IMR-90 (cell line): ENCODE measurements around the gene CD82.

Experiments used
- BHLHE40 ChIP-seq: fragments of 150-350 bp; IDR thresholded peaks from 2 replicates; pipeline ENCODE4 v1.6.1; 2016; ENCODE audit warnings: mild to moderate bottlenecking, low read depth, low read length
- CTCF ChIP-seq: conservative IDR thresholded peaks from 2 replicates; pipeline ENCODE4 v1.5.1; 2012; ENCODE audit warnings: mild to moderate bottlenecking, low read depth, low read length, improper control_type of control experiment
- MAFK ChIP-seq: IDR thresholded peaks from 2 replicates; pipeline ENCODE4 v1.6.1; 2012; ENCODE audit warnings: low read depth, low read length, improper control_type of control experiment
- NFE2L2 ChIP-seq: fragments of 150-350 bp; IDR thresholded peaks from 2 replicates; pipeline ENCODE4 v1.6.1; 2016; ENCODE audit warnings: low read depth, mild to moderate bottlenecking, low read length
- POLR2A ChIP-seq: IDR thresholded peaks from 2 replicates; pipeline ENCODE4 v1.6.1; 2012; ENCODE audit warnings: mild to moderate bottlenecking, low read depth, low read length
- RAD21 ChIP-seq: IDR thresholded peaks from 2 replicates; pipeline ENCODE4 v1.6.1; 2012; ENCODE audit warnings: low read length, improper control_type of control experiment
- RCOR1 ChIP-seq: IDR thresholded peaks from 2 replicates; pipeline ENCODE4 v1.6.1; 2012; ENCODE audit warnings: mild to moderate bottlenecking, low read length, improper control_type of control experiment; ENCODE audit not compliant: insufficient replicate concordance
- RFX5 ChIP-seq: IDR thresholded peaks from 2 replicates; pipeline ENCODE4 v1.8.0; 2012; ENCODE audit warnings: low read depth, mild to moderate bottlenecking, low read length, moderate library complexity
- SMC3 ChIP-seq: fragments of 150-350 bp; IDR thresholded peaks from 2 replicates; pipeline ENCODE4 v1.6.1; 2016; ENCODE audit warnings: low read depth, mild to moderate bottlenecking, antibody characterized with exemption, low read length, moderate library complexity

GRCh38 chr11:44536788-44537516, 28.5 kb upstream of the CD82 start:
- no peak for TF ChIP-seq CTCF
- no peak for TF ChIP-seq BHLHE40
- TF ChIP-seq NFE2L2, result no peak
- no peak for TF ChIP-seq POLR2A
- no peak for TF ChIP-seq MAFK
- no peak for TF ChIP-seq SMC3
- no peak for TF ChIP-seq RAD21
- no peak for TF ChIP-seq RFX5
- no peak for TF ChIP-seq RCOR1
